Type B pancreatic cell (in vitro differentiated cells): Measurements from ENCODE around the gene USP7. TPM values are rescaled to one million over a fixed set of nuclear protein-coding genes. Genes with fewer than 3 reads are reported as not detected.
A peak's percentile ranks its signal among the peaks of the same experiment; 100 is the strongest.

Experiments used
- DNase-seq: peaks from one replicate; pipeline ENCODE4 v3.0.0; 2021; ENCODE audit warnings: mixed read lengths; ENCODE audit not compliant: unreplicated experiment; ENCODE audit errors: extremely low spot score
- H3K27ac Mint-ChIP-seq: 2 replicates; pipeline ENCODE4 v1.8.0; 2021; ENCODE audit warnings: mild to moderate bottlenecking, mixed read lengths
- H3K27me3 Mint-ChIP-seq: 2 replicates; pipeline ENCODE4 v1.8.0; 2021; ENCODE audit warnings: mixed read lengths
- H3K36me3 Mint-ChIP-seq: 2 replicates; pipeline ENCODE4 v1.8.0; 2021; ENCODE audit warnings: mixed read lengths
- H3K4me1 Mint-ChIP-seq: one replicate; pipeline ENCODE4 v1.8.0; 2021; ENCODE audit warnings: mixed read lengths; ENCODE audit not compliant: unreplicated experiment
- H3K4me3 Mint-ChIP-seq: 2 replicates; pipeline ENCODE4 v1.8.0; 2021; ENCODE audit warnings: mild to moderate bottlenecking, mixed read lengths
- H3K9me3 Mint-ChIP-seq: 2 replicates; pipeline ENCODE4 v1.8.0; 2021; ENCODE audit warnings: mixed read lengths
- CTCF ChIP-seq: fragments of 200-600 bp; sonication (generic); conservative IDR thresholded peaks from 2 replicates; pipeline ENCODE4 v1.5.0; 2021; ENCODE audit warnings: antibody characterized with exemption, mild to moderate bottlenecking
- total RNA-seq: library from RNA; stranded (reverse); gene quantifications from 2 replicates; pipeline ENCODE4 v1.2.1, GENCODE V29; 2021; ENCODE audit warnings: low replicate concordance

Gene USP7
- total RNA-seq, 1 donor from 2014 or later = 118 TPM

DNA sequence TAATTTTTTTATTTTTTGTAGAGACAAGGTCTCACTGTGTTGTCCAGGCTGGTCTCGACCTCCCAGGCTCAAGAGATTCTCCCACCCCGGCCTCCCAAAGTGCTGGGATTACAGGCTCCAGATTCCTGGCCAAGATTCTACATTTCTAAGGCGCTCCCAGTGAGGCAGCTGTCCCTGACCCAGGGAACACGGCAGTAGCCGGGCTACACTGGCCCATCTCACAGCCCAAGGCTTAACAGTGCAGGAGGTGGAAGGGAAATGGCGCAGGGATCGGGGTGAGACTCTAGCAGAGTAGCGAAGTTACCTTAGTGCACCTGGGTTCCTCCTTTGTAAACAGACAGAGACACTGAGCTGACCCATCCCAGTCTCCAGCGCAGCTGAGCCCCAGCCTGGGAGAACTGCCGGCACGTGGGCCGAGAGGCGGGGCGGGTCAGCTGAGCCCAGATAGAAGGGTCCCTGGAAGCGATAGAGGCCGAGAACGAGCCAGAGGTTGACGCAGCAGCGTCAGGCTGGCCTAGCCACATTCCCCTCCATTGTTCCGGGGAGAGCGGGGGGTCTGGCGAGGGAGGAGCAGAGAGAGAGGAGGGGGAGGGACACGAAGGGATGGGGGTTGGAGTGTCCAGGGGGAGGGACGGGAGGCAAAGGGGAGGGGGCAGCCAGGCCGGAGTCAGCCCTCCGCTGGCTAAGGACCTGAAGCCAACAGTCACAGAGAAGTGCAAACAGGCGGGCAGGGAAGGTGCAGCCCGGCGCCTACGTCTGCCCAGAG, 97.4 kb downstream of the USP7 start:
- Mint-ChIP-seq H3K27me3 (no peaks in the 10 kb centered on the region), H3K4me1 (peaks cover 44% of the 10 kb centered on the region), H3K4me3 (peak overlapping the region; percentile 95), H3K36me3 (peaks cover 4% of the 10 kb centered on the region), H3K27ac (peak overlapping the region; percentile 90), H3K9me3 (no peaks in the 10 kb centered on the region)
- no peak for TF ChIP-seq CTCF
- DNase-seq = no peak

DNA sequence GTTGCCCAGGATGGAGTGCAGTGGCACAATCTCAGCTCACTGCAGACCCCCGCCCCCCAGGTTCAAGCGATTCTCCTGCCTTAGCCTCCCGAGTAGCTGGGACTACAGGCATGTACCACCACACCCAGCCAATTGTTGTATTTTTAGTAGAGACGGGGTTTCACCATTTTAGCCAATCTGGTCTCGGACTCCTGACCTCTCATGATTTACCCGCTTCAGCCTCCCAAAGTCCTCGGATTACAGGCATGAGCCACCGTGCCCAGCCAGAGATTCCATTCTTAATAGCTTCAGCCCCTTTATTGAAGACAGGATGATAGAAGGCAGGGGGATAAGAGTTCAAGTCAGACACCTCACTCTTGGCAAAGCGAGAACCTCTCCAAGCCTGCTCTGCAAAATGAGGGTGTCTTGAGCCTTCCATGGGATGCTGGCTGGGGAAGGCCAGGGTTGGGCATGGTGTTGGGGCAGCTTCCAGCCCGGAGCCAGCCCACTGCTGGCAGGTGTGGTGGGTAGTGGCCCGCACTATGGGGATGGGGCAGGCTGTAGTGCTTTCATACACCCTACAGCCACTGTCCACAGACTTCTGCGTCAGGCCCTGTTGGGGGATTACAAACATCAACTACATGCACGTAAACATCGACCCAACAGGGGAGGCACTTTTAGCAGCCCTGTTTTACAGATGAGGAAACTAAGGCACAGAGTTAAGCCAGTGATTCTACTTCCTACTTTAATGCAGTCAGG, 98.4 kb downstream of the USP7 start:
- H3K4me3 Mint-ChIP-seq = peak overlapping the region; percentile 95
- no peak for TF ChIP-seq CTCF
- no peaks in the 10 kb centered on the region for H3K27me3 Mint-ChIP-seq
- H3K27ac Mint-ChIP-seq = peak overlapping the region; percentile 72
- peaks cover 4% of the 10 kb centered on the region for H3K36me3 Mint-ChIP-seq
- no peak for DNase-seq
- no peaks in the 10 kb centered on the region for H3K9me3 Mint-ChIP-seq
- peaks cover 38% of the 10 kb centered on the region for H3K4me1 Mint-ChIP-seq

DNA sequence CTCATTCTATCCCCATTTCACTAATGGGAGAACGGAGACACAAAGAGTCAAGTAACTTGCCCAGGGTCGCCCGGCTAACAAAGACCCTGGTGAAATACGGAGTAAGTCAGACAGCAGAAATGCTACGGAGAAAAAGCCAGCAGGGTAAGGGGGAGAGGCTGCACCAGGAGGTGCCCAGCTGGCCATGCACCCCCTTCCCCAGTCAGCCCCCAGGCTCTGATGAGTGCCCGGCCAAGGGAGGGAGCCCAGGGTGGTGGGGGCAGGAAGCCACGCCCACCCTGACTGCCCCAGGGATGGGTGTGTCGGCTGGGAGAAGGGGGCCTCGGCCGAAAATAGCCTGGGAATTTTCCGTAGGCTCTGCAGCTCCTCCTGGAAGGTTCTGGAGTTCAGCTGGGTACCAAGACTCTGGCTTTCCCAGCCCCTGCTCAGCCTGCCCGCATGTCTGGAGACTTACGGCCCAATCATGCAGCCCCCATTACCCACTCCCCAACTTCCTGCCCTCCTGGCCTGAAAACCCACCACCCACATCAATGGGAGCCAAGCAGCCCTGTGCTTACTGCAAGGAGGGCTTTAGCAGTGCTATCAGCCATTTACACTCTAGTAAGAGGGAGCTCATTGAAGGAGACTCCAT, 99.1 kb downstream of the USP7 start:
- DNase-seq = no peak
- no peak for TF ChIP-seq CTCF
- Mint-ChIP-seq H3K4me3 (peak overlapping the region; percentile 95), H3K27ac (peak overlapping the region; percentile 78), H3K4me1 (peaks cover 42% of the 10 kb centered on the region), H3K27me3 (no peaks in the 10 kb centered on the region), H3K9me3 (no peaks in the 10 kb centered on the region), H3K36me3 (peaks cover 4% of the 10 kb centered on the region)

DNA sequence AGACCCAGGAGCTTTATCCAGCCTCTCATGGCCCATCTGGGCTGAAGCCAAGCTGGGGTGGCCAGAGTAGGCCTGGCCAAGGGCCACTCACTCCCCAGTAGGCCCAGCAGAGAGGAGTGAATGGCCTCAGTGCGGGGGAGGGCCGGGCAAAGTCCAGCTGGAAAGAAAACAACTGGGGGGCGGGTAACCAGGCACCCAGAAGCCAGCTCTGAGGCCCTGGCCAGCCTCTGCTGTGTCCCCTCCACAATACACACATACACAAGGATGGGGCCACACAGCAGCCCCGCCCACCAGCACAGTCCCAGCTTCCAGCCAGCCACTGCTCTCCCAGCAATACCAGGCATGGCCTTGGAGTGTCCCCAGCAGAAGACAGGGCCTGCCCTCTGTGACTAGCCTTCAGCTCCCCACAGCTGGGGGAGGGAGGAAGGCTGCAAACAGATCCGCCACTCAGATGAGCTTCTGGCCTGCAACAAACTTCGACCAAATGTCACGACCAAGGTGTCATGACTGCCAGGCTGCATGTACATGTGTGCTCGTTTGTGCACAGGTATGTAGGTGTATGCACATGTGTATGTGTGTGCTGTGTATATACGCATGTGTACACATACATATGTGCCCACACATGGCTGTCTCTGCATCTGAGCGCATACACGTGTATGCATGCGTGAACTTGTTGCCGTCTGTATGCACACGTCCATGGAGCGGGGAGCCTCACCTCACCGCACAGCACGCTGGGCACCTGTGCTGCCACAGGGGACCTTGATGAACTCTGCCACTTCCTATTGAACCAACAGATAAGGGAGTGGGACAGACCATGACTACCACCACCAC, 99.9 kb downstream of the USP7 start:
- DNase-seq = no peak
- peaks cover 37% of the 10 kb centered on the region for H3K4me1 Mint-ChIP-seq
- H3K36me3 Mint-ChIP-seq = peaks cover 6% of the 10 kb centered on the region
- H3K27ac Mint-ChIP-seq = peak overlapping the region; percentile 78
- H3K27me3 Mint-ChIP-seq = no peaks in the 10 kb centered on the region
- no peak for TF ChIP-seq CTCF
- H3K4me3 Mint-ChIP-seq = peak overlapping the region; percentile 72
- H3K9me3 Mint-ChIP-seq = no peaks in the 10 kb centered on the region
